ENCODE results near the gene RBM19. TPM values are rescaled to one million over a fixed set of nuclear protein-coding genes. Genes with fewer than 3 reads are reported as not detected.
A peak's percentile ranks its signal among the peaks of the same experiment; 100 is the strongest.

RBM19 gene
- total RNA-seq, 1 experiment from 2014 or later, result 47.2 TPM

GRCh38 chr12:114011711-114012110 is 45.6 kb upstream of the RBM19 start:
- no peaks in the 10 kb centered on the region for H3K9me3 Mint-ChIP-seq (ENCODE audit: low read depth, unreplicated experiment)
- intact Hi-C loops (cut with micrococcal nuclease; ENCODE audit: unreplicated experiment), result no loop called here
- H3K4me3 Mint-ChIP-seq (ENCODE audit: low read depth, unreplicated experiment), result no peak overlapping the region
- H3K36me3 Mint-ChIP-seq (ENCODE audit: insufficient read depth, unreplicated experiment), result no peaks in the 10 kb centered on the region
- peak overlapping the region; percentile 15 for H3K27ac Mint-ChIP-seq (ENCODE audit: unreplicated experiment)
- TF ChIP-seq CTCF (IDR thresholded peaks at IDR 0.05; ENCODE audit: unreplicated experiment), result no peak
- CTCF ChIA-PET, result no interaction called here
- H3K4me1 Mint-ChIP-seq (ENCODE audit: low read depth, unreplicated experiment), result no peaks in the 10 kb centered on the region
- peaks cover 14% of the 10 kb centered on the region for H3K27me3 Mint-ChIP-seq (ENCODE audit: unreplicated experiment)
- BruUV-seq (replicated peaks), result no TSS peak
- no peak for DNase-seq

GRCh38 chr12:114006482-114007425 is 40.6 kb upstream of the RBM19 start:
- no peaks in the 10 kb centered on the region for H3K4me1 Mint-ChIP-seq (ENCODE audit: low read depth, unreplicated experiment)
- BruUV-seq (replicated peaks), result no TSS peak
- no peak for DNase-seq
- TF ChIP-seq CTCF (IDR thresholded peaks at IDR 0.05; ENCODE audit: unreplicated experiment), result no peak
- CTCF ChIA-PET, result no interaction called here
- no peaks in the 10 kb centered on the region for H3K9me3 Mint-ChIP-seq (ENCODE audit: low read depth, unreplicated experiment)
- intact Hi-C loops (cut with micrococcal nuclease; ENCODE audit: unreplicated experiment), result no loop called here
- peaks cover 26% of the 10 kb centered on the region for H3K27me3 Mint-ChIP-seq (ENCODE audit: unreplicated experiment)
- no peaks in the 10 kb centered on the region for H3K36me3 Mint-ChIP-seq (ENCODE audit: insufficient read depth, unreplicated experiment)
- H3K27ac Mint-ChIP-seq (ENCODE audit: unreplicated experiment), result no peak overlapping the region
- no peak overlapping the region for H3K4me3 Mint-ChIP-seq (ENCODE audit: low read depth, unreplicated experiment)

GRCh38 chr12:114004402-114004801 is 38.3 kb upstream of the RBM19 start:
- BruUV-seq (replicated peaks), result no TSS peak
- intact Hi-C loops (cut with micrococcal nuclease; ENCODE audit: unreplicated experiment), result no loop called here
- CTCF ChIA-PET, result interaction anchor here (0.6 kb wide), 1 partner anchor 68 kb away, joined by 3 read pairs; no protein-coding TSS in a partner anchor
- DNase-seq, result no peak
- H3K4me3 Mint-ChIP-seq (ENCODE audit: low read depth, unreplicated experiment), result no peak overlapping the region
- no peaks in the 10 kb centered on the region for H3K36me3 Mint-ChIP-seq (ENCODE audit: insufficient read depth, unreplicated experiment)
- TF ChIP-seq CTCF (IDR thresholded peaks at IDR 0.05; ENCODE audit: unreplicated experiment), result no peak
- H3K27ac Mint-ChIP-seq (ENCODE audit: unreplicated experiment), result no peak overlapping the region
- H3K4me1 Mint-ChIP-seq (ENCODE audit: low read depth, unreplicated experiment), result no peaks in the 10 kb centered on the region
- H3K9me3 Mint-ChIP-seq (ENCODE audit: low read depth, unreplicated experiment), result no peaks in the 10 kb centered on the region
- H3K27me3 Mint-ChIP-seq (ENCODE audit: unreplicated experiment), result peaks cover 42% of the 10 kb centered on the region

- Mint-ChIP-seq H3K27me3 (ENCODE audit: unreplicated experiment) (peaks cover 42% of the 10 kb centered on the region), H3K36me3 (ENCODE audit: insufficient read depth, unreplicated experiment) (no peaks in the 10 kb centered on the region), H3K4me1 (ENCODE audit: low read depth, unreplicated experiment) (no peaks in the 10 kb centered on the region), H3K9me3 (ENCODE audit: low read depth, unreplicated experiment) (no peaks in the 10 kb centered on the region), H3K27ac (ENCODE audit: unreplicated experiment) (no peak overlapping the region), H3K4me3 (ENCODE audit: low read depth, unreplicated experiment) (no peak overlapping the region)
- DNase-seq, result no peak
- no TSS peak for BruUV-seq (replicated peaks)
- CTCF ChIA-PET, result no interaction called here
- no peak for TF ChIP-seq CTCF (IDR thresholded peaks at IDR 0.05; ENCODE audit: unreplicated experiment)
- intact Hi-C loops (cut with micrococcal nuclease; ENCODE audit: unreplicated experiment), result no loop called here
These were observed 37.2 kb upstream of the RBM19 start for GRCh38 chr12:114003286-114003685.

Data from Calu3 (cell line).